IPS DF 19.7 (cell line): ENCODE measurements around the gene CASP6.

Source experiments
- DNase-seq: peaks from one replicate; pipeline ENCODE4 v3.0.0-alpha.2; 2013; ENCODE audit warnings: low read depth, low spot score

Gene CASP6

DNA sequence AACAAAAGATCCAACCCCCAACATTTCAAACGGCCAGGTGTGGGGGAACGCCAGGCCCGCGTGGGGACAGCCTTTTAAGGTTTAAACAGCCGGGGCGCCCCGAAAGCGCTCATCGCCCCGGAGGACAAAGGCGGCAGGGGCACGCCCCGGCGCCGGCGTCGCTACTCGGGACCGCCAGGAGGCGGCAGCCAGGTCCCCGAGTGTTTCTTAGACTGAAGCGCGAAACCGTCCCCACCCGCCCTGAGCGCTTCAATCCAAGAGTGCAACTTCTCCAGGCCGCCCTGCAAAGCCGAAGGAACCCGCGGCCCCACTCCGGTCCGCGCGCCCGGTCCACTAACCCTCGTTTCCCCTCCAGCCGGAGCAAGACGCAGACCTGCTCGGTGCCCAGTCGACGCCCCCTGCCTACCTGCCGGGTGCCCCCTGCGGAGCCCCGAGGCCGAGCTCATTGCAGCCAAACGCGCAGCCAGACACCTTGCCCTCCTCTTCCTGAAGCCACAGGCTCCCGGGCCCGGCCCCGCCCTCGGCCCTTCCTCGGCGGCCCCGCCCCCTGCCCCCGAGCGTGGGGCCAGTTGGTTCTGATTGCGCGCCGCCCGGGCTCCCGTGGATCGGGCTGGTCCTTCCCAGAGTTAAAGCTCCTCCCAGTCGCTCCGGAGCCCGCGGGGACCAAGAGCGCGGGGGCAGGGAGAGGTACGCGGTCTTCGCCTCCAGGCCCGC is at the start of gene CASP6:
CASP6 (minus strand) TSS at position 496 of the 714 bp plus-strand sequence; CDS start at position 446, 50 bp downstream.
- DNase-seq: peak; percentile 25

GRCh38 chr4:109752525-109752924 is 49.3 kb upstream of the CASP6 start:
- DNase-seq: no peak

- DNase-seq: no peak
Measured at GRCh38 chr4:109751852-109752251, 48.6 kb upstream of the CASP6 start.

GRCh38 chr4:109750652-109751244 is 47.5 kb upstream of the CASP6 start:
- no peak for DNase-seq

DNA sequence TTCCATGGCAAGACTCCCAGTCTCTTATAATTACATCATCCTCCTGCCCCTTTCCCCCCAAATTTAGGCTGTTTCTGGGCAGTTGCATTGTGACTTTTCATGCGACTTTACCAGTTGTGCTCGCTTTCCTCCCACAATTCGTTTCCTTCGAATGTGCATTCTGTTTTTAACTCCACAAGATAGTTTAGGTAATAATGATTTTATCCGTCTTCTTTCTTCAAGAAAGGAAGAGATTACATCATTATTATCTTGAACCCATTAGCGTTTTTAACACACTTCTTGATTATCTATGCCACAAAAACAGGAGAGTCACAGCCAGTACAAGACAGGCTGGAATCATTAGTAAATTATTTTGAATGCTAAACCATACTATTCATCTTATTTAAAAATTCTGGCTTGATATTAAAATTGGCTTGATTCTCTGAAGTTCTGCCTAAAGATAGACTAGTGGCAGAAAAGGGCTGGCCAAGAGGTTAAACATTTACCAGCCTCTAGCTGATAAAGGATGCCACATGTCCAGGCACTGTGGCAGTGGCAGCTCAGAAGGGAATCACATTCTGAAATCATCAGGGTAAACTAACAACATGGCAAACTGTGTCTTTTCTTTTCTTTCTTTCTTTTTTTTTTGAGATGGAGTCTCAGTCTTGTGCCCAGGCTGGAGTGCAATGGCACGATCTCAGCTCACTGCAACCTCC is 46.3 kb upstream of the CASP6 start:
- DNase-seq: no peak

- DNase-seq: no peak
Measured at GRCh38 chr4:109748114-109748513, 44.9 kb upstream of the CASP6 start.

- no peak for DNase-seq
Measured at GRCh38 chr4:109746728-109747127, 43.5 kb upstream of the CASP6 start.

DNA sequence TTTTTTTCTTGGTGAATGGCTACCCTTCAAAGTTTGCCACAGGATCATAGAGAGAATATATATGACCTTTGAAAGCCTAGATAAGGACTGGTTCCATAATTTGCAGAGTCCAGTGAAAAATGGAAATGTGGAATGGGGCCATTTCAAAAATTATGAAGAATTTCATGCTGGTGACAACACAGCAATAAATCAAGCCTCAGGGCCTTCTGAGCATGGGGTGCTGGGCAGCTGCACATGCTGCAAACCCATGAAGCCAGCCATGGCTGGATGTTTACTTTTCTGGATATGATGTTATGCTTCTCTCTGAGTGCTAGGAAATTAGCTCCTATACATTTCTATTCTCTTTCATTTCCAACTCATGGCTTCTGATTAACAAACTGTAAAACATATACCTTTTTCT is 42.6 kb upstream of the CASP6 start:
- DNase-seq: no peak

GRCh38 chr4:109739547-109739946 is 36.3 kb upstream of the CASP6 start:
- no peak for DNase-seq

DNA sequence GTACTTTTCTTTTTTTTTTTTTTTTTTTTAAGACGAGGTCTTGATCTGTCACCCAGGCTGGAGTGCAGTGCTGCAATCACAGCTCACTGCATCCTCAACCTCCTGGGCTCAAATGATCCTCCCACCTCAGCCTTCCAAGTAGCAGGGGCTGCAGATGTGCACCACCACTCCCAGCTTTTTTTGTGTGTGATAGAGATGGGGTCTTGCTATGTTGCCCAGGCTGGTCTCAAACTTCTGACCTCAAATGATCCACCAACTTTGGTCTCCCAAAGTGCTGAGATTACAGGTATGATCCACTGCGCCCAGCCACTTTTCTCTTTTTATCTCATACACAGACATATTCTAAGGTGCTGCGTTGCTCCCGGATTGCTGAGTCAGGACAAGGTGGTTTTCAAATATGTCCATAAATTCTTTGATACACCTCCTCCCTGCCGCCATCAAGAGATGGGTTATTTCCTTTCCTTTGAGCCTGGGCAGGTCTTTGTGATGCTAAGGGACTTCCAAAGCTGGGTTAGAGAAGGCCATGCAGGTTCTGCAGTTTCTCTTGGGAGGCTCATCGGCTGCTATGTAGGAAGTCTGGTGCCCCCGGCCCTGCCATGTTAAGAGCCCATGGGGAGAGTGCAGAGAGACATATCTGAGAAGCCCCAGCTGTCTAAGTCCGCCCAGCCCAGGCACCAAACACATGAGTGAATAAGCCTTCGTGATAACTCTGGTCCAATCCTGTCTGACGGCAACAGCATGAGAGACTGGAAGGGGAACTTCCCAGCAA is 35.0 kb upstream of the CASP6 start:
- no peak for DNase-seq

DNA sequence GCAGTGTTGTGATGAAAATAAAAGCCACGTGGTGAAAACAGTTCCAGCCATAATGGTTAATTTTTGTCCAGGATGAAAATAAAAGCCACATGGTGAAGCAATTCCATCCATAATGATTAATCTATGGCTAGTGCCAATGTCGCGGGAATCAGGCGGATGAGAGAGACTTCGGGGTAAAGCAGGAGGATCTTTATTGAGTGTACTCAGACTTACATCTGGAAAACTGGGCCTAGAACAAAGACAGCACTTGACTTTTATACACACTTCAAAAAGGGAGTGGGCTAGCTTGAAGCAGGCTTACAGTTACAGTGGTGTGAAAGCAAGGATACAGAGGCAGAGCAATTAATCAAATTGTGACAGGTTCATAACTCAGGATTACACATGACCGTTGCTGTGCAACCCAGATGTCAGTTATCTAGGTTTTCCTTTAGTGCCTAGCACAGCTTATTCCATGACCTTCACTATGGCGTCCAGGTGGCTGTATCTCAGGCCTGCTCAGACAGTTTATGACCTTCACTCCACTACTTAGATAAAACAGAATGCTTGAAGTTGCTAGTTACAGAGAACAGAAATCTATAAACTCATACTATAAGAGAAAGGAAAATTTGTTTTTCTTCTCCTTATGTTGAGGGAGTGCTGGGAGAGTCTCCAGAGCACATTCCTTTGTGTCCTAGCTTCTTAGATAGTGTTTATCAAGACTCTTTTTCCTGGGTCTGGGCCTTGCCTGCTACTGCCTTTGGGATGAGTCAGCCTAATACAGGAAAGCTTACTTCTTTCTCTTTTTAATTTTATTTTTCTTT is 32.5 kb upstream of the CASP6 start:
- no peak for DNase-seq

DNA sequence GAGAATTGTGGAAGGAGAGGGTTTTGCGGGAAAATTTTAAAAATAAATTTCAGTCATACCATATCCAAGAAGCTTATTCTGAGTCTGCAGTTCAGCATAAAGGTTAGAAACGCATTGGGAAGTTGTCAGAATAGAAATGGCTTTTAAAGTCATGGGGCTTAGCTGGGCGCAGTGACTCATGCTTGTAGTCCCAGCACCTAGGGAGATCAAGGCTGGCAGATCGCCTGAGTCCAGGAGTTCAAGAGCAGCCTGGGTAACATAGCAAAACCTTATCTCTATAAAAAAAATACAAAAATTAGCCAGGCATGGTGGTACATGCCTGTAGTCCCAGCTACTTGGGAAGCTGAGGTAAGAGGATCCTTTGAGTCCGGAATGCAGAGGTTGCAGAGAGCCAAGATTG is 30.5 kb upstream of the CASP6 start:
- DNase-seq: no peak

- DNase-seq: no peak
Measured at GRCh38 chr4:109730619-109731545, 27.6 kb upstream of the CASP6 start.

- peak; percentile 75 for DNase-seq
Measured at GRCh38 chr4:109729718-109730618, 26.7 kb upstream of the CASP6 start, which contains the start of gene PLA2G12A. Gene PLA2G12A, minus strand, starts transcription at chr4:109730070. Its CDS starts 261 bp downstream, at chr4:109729809.

GRCh38 chr4:109729117-109729717 is 26.0 kb upstream of the CASP6 start:
- no peak for DNase-seq

DNA sequence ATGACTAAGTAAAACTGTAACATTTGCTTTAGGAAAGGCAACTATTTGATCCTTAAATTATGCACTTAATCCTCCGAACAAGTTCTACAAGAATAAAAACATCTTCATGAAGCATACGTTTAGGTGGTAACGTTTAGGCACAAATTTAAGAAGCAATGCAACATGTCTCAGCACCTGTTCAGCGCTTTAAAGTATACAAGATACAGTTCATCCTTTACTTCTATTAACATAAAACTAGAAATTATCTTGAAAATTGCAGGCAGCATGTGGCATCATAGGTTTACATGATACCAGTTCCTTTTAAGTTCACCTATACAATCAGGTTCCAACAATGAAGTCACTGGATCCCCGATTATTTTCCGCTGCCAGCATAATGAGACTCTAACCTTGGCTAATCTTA is 25.1 kb upstream of the CASP6 start:
- DNase-seq: no peak

GRCh38 chr4:109723110-109723509 is 19.9 kb upstream of the CASP6 start:
- no peak for DNase-seq

GRCh38 chr4:109722357-109722756 is 19.1 kb upstream of the CASP6 start:
- DNase-seq: no peak

DNA sequence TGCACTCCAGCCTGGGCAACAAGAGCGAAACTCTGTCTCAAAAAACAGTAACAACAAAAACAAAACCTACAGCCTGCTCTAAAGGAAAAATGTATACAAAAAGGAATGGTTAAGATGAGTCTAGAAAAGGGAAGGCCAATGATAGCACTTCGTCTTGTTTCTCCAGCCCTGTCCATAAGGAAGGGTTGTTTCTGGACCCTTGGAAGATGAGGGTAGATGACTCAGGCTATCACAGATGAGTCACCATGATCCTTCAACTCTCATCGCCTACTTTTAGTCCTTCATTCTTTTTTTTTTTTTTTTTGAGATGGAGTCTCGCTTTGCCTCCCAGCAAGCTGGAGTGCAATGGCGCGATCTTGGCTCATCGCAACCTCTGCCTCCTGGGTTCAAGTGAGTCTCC is 17.8 kb upstream of the CASP6 start:
- DNase-seq: no peak
